Neural cell (in vitro differentiated cells): ENCODE results near the gene KCTD14. TPM values are rescaled to one million over a fixed set of nuclear protein-coding genes. Genes with fewer than 3 reads are reported as not detected.

Source experiments
- H2AFZ ChIP-seq: fragments of 200-600, 300-800 bp; sonication (generic), shearing (Covaris generic); 2 replicates; pipeline ENCODE4 v1.6.0; 2014; ENCODE audit warnings: low read depth, mild to moderate bottlenecking, antibody characterized with exemption, low read length, moderate library complexity
- H3F3A ChIP-seq: fragments of 200-600 bp; shearing (Covaris generic); 2 replicates; pipeline ENCODE4 v1.6.1; 2016; ENCODE audit warnings: mild to moderate bottlenecking, moderate library complexity, mixed read lengths, antibody characterized with exemption, low read length; ENCODE audit not compliant: insufficient read depth, poor library complexity, severe bottlenecking
- H3K27ac ChIP-seq: fragments of 200-600, 300-800 bp; sonication (generic), shearing (Covaris generic); 2 replicates; pipeline ENCODE4 v1.5.1; 2014; ENCODE audit warnings: mild to moderate bottlenecking, low read length, moderate library complexity
- H3K27me3 ChIP-seq: fragments of 300-800, 200-600 bp; sonication (generic), shearing (Covaris generic); 2 replicates; pipeline ENCODE4 v1.6.0; 2014; ENCODE audit warnings: mild to moderate bottlenecking, low read depth, low read length, moderate library complexity; ENCODE audit not compliant: insufficient read depth
- H3K36me3 ChIP-seq: fragments of 300-800, 200-600 bp; sonication (generic), shearing (Covaris generic); 2 replicates; pipeline ENCODE4 v1.5.1; 2014; ENCODE audit warnings: mild to moderate bottlenecking, antibody characterized with exemption, low read length, moderate library complexity; ENCODE audit not compliant: insufficient read depth
- H3K4me2 ChIP-seq: fragments of 300-800, 200-600 bp; sonication (generic), shearing (Covaris generic); 2 replicates; pipeline ENCODE4 v1.6.0; 2014; ENCODE audit warnings: mild to moderate bottlenecking, low read length
- H3K4me3 ChIP-seq: fragments of 300-800, 200-600 bp; sonication (generic), shearing (Covaris generic); 2 replicates; pipeline ENCODE4 v1.5.1; 2014; ENCODE audit warnings: mild to moderate bottlenecking, low read length, moderate library complexity
- H3K79me2 ChIP-seq: fragments of 200-600 bp; shearing (Covaris generic); replicated peaks from 2 replicates; pipeline ENCODE4 v1.6.0; 2014; ENCODE audit warnings: mild to moderate bottlenecking, low read length, moderate library complexity; ENCODE audit not compliant: insufficient read depth
- H3K9ac ChIP-seq: fragments of 300-800, 200-600 bp; sonication (generic), shearing (Covaris generic); 2 replicates; pipeline ENCODE4 v1.6.1; 2016; ENCODE audit warnings: mild to moderate bottlenecking, low read length, mixed read lengths
- H3K9me2 ChIP-seq: fragments of 200-600 bp; shearing (Covaris generic); 2 replicates; pipeline ENCODE4 v1.6.1; 2016; ENCODE audit warnings: mild to moderate bottlenecking, low read length, mixed read lengths; ENCODE audit not compliant: insufficient read depth
- H3K9me3 ChIP-seq: fragments of 200-600, 300-800 bp; sonication (generic), shearing (Covaris generic); 2 replicates; pipeline ENCODE4 v1.6.1; 2016; ENCODE audit warnings: mild to moderate bottlenecking, mixed run types, low read length, moderate library complexity, mixed read lengths
- H4K20me1 ChIP-seq: fragments of 200-600 bp; shearing (Covaris generic); 2 replicates; pipeline ENCODE4 v1.6.1; 2016; ENCODE audit warnings: mild to moderate bottlenecking, mixed run types; ENCODE audit not compliant: insufficient read depth
- CTCF ChIP-seq: fragments of 450-650 bp; IDR thresholded peaks from 2 replicates; pipeline ENCODE4 v1.5.1; 2014; ENCODE audit warnings: antibody characterized with exemption, mild to moderate bottlenecking, moderate library complexity; ENCODE audit not compliant: poor library complexity, severe bottlenecking
- EP300 ChIP-seq: fragments of 450-650 bp; conservative IDR thresholded peaks from 2 replicates; pipeline ENCODE4 v1.6.1; 2014; ENCODE audit warnings: antibody characterized with exemption, mild to moderate bottlenecking, moderate library complexity; ENCODE audit not compliant: poor library complexity, severe bottlenecking
- EZH2 ChIP-seq: fragments of 200-600, 300-800 bp; shearing (Covaris generic), sonication (generic); IDR thresholded peaks from 2 replicates; pipeline ENCODE4 v1.6.1; 2014; ENCODE audit warnings: antibody characterized with exemption, low read length, borderline replicate concordance, mild to moderate bottlenecking; ENCODE audit not compliant: insufficient read depth, poor library complexity, severe bottlenecking
- MXI1 ChIP-seq: fragments of 450-650 bp; conservative IDR thresholded peaks from 2 replicates; pipeline ENCODE4 v1.6.1; 2014; ENCODE audit warnings: antibody characterized with exemption, mild to moderate bottlenecking; ENCODE audit not compliant: poor library complexity, severe bottlenecking
- POLR2AphosphoS5 ChIP-seq: IDR thresholded peaks from 2 replicates; pipeline ENCODE4 v1.6.1; 2012
- RAD21 ChIP-seq: fragments of 450-650 bp; conservative IDR thresholded peaks from 2 replicates; pipeline ENCODE4 v1.6.1; 2014; ENCODE audit warnings: antibody characterized with exemption, mild to moderate bottlenecking, moderate library complexity
- REST ChIP-seq: IDR thresholded peaks from 2 replicates; pipeline ENCODE4 v1.6.1; 2012; ENCODE audit warnings: borderline replicate concordance
- SMC3 ChIP-seq: fragments of 450-650 bp; conservative IDR thresholded peaks from 2 replicates; pipeline ENCODE4 v1.6.1; 2014; ENCODE audit warnings: antibody characterized with exemption, mild to moderate bottlenecking, moderate library complexity; ENCODE audit not compliant: poor library complexity
- TAF1 ChIP-seq: IDR thresholded peaks from 2 replicates; pipeline ENCODE4 v1.6.1; 2012; ENCODE audit warnings: low read depth
- polyA plus RNA-seq: library from polyadenylated mRNA; depleted of rRNA; stranded (reverse); fragments of >200 nt; gene quantifications from 2 replicates; pipeline ENCODE4 v1.2.3, GENCODE V29; 2014

The KCTD14 gene
- polyA plus RNA-seq, 1 donor from 2014 or later = 0.32 TPM

- Histone ChIP-seq H2AFZ (no peak overlapping the region), H3K9me2 (no peaks in the 10 kb centered on the region), H4K20me1 (no peaks in the 10 kb centered on the region), H3K4me3 (no peak overlapping the region), H3K27me3 (no peaks in the 10 kb centered on the region), H3K27ac (no peak overlapping the region), H3K36me3 (peaks cover 8% of the 10 kb centered on the region), H3K79me2 (no peaks in the 10 kb centered on the region), H3F3A (no peaks in the 10 kb centered on the region), H3K9ac (no peak overlapping the region), H3K9me3 (no peaks in the 10 kb centered on the region), H3K4me2 (no peak overlapping the region)
- TF ChIP-seq EP300 = no peak
- TF ChIP-seq EZH2 = no peak
- TF ChIP-seq CTCF = no peak
- TF ChIP-seq MXI1 = no peak
- no peak for TF ChIP-seq REST
- no peak for TF ChIP-seq POLR2AphosphoS5
- no peak for TF ChIP-seq RAD21
Measured at GRCh38 chr11:77968337-77968736, 54.7 kb downstream of the KCTD14 start.

GRCh38 chr11:77967753-77968152 lies 55.3 kb downstream of the KCTD14 start:
- Histone ChIP-seq H3K9ac (no peak overlapping the region), H4K20me1 (no peaks in the 10 kb centered on the region), H2AFZ (no peak overlapping the region), H3K9me2 (no peaks in the 10 kb centered on the region), H3K27me3 (no peaks in the 10 kb centered on the region), H3K79me2 (no peaks in the 10 kb centered on the region), H3K4me2 (no peak overlapping the region), H3K36me3 (peaks cover 8% of the 10 kb centered on the region), H3K27ac (no peak overlapping the region), H3F3A (no peaks in the 10 kb centered on the region), H3K9me3 (no peaks in the 10 kb centered on the region), H3K4me3 (no peak overlapping the region)
- TF ChIP-seq EP300 (no peak), TAF1 (no peak), REST (no peak), SMC3 (no peak), POLR2AphosphoS5 (no peak), EZH2 (no peak), MXI1 (no peak), RAD21 (no peak), CTCF (no peak)
